NCI-H2081 treated with DMSO at 0.1 percent for 48 hours (cell line): ENCODE measurements around the gene CHCHD6.

Source experiments
- DNase-seq: peaks from one replicate; lab custom pipeline; 2025; lab: John Stamatoyannopoulos, UW

Gene CHCHD6

GRCh38 chr3:126743350-126743749 is 39.3 kb downstream of the CHCHD6 start:
- no peak for DNase-seq

GRCh38 chr3:126743781-126744180 is 39.7 kb downstream of the CHCHD6 start:
- DNase-seq: no peak

- no peak for DNase-seq
Observed at GRCh38 chr3:126745760-126746394, 41.8 kb downstream of the CHCHD6 start.

DNA sequence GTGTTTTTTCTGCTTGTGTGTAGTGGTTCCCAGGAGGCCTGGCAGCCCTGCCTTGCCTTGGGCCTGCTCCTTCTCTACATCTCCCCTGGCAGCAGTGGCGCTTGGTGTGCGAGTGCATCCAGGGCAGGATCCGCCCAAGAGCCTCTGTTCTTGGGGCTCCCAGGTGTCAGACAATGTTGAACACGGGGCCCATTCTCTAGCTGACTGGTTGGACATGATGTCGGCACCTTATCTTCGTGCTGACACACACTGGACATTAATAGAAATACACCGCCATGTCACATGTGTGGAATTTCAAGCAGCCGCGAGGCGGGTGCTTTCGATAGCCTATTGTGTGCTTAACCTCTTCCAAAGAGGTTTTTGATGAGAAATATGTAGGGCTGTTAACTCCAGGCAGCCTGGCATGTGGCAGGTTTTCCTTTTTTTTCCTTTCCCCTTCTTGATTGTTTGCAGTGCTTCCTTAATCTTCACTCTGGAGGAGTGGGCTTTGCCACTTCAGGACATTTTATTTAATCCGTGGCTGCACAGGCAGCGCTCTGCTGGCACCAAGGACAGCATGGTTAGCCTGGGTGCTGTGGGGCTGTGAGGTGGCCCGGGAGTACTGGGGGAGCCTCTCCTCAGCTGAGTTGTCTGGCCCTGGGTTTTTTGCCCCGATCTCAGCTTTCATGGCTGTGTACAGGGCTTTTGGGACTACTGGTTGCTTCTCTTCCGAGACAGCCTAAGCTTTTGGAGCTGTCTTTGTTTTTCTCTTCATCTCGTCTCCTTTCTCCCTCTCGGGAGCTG is 42.5 kb downstream of the CHCHD6 start:
- DNase-seq: no peak

GRCh38 chr3:126747768-126748167 is 43.7 kb downstream of the CHCHD6 start:
- no peak for DNase-seq

DNA sequence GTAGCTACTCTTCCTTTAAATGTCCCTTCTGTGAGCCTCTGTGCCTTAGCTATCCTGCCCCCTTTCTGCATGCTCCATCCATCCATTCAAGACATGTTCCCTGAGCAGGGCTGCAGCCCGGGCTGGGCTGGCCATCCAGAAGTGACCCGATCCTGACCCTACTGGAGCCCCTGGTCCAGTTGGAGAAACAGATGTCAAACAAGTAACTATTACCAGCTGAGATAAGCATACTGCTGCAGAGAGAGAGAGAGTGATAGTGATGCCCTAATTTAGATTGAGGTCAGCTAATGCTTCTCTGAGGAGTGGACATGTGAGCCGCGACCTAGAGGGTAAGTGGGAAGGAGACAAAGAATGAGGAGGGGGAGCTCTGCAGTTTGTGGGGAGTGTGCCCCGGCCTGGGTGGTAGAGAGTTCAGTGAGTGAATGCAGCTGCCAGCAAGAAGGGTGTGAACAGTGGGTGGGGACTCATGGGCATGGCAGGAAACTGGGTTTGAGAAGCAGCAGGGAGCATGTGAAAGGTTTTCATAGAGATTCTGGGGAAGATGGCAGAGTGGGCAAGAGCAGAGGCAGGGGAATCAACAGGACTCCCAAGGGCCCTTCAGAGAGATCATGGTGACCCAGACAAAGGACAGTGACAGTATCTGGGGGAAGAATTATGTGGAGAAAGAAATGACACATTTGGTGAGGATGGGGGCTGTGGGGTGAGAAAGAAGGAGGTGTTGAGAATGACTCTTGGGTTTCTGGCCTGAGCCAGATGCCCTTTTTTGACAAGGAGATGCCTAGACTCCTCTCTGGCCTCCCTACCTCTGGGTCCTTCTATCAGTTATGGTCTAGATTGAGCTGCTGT is 44.9 kb downstream of the CHCHD6 start:
- no peak for DNase-seq

DNA sequence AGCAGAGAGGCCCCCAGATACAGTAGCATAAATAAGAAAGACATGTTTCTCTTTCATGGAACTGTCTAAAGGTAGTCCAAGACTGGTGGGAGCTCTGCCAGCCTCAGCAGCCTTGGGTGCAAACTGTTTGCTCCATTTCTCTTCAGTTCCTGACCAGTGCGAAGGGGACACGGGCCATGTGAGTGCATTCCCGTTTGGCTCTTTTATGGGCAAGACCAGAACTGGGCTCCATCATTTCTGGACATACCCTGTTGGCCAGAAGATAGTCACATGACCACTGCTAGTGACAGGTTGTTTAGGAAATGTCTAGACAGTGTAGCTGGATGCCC is 45.5 kb downstream of the CHCHD6 start:
- DNase-seq: no peak

- no peak for DNase-seq
Observed at GRCh38 chr3:126749931-126750755, 46.1 kb downstream of the CHCHD6 start.

DNA sequence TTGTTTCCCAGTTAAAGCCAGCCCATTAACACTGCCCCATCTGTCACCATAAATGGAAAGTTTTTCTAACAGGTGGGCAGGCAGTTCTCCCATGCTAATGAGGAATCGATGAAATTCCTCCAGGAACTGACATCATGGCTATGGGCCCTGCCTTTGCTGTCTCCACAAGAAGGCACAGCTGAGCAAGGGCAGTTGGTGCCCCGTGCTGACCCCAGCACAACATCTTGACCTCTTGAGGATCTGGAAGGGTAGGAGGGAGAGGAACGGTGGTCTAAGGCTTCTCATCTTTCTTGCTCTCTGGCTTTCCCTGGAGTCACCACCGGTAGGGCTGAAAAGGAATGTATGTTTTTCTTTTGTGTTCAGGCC is 46.7 kb downstream of the CHCHD6 start:
- DNase-seq: no peak

DNA sequence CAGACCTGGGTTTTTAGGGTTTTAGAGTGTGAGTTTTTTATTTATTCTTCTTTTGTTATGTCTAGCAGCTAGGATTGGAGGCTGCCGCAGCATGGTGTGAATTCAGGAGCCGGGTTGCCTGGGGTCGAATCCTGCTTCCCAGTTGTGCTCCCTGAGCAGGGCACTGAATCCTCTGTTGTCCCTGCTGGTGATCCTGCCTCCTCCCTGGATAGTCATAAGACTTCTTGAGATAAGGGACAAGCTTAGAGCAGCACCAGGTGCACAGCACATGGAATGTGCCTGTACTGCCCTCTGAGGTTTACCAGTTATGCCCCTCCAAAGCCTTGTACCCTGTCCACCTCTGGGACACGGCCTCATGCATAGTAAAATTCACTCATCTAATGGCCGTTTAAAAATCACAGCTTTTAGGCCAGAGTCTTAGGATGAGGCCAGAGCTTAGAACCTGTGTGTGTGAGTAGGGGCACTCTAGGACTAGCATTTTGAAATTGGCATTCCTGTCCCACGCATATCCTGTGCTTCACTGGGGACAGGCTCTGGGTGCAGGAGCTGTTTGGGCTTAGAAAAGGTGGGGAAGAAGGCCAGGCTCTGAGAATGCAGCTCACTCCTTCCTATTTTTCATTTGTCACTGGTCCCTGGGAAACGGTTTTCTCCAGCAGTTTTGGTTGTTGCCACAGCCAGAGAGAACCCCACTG is 47.7 kb downstream of the CHCHD6 start:
- DNase-seq: no peak

DNA sequence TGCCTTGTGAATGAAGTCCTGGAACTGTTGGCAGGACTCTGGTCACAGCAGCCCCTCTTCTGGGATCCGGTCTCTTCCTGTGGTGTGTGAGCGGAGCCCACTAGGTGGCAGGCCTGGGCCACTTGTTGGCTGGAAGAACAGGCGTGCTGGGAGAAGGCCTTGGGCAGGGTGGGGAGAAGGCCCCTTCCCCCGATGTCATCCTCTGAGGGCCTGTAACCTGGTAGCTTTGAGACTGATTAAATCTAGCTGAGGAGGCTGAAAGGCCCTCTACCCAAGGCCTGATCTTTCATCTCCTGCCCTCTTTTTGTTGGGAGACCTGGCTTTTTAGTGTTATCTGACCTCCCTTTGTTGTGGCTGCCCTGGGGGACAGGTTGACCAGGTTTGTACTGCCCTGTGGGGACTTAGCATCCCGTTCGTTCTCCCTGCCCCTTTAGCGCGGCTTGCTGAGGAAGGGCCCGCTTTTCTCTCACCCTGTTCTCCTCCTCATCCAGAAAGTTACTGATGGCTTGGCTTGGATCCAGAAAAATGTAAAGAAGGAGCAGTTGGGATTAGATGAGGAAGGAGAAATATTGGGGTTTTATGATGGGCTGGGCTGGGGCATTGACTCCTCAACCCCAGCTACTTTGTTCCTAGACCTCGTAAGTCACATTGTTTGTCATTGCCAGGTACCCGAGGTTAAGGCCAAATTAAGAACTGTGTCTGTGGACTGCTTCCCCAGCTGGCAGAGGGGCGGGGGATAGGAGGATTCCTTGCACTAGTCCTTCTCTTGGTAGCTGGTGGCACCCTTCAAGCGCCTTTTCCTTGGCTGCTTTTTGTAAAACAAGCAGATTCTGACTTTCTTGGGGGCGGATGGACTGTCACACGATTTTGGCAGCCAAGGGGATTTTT is 48.5 kb downstream of the CHCHD6 start:
- peak; percentile 76 for DNase-seq

DNA sequence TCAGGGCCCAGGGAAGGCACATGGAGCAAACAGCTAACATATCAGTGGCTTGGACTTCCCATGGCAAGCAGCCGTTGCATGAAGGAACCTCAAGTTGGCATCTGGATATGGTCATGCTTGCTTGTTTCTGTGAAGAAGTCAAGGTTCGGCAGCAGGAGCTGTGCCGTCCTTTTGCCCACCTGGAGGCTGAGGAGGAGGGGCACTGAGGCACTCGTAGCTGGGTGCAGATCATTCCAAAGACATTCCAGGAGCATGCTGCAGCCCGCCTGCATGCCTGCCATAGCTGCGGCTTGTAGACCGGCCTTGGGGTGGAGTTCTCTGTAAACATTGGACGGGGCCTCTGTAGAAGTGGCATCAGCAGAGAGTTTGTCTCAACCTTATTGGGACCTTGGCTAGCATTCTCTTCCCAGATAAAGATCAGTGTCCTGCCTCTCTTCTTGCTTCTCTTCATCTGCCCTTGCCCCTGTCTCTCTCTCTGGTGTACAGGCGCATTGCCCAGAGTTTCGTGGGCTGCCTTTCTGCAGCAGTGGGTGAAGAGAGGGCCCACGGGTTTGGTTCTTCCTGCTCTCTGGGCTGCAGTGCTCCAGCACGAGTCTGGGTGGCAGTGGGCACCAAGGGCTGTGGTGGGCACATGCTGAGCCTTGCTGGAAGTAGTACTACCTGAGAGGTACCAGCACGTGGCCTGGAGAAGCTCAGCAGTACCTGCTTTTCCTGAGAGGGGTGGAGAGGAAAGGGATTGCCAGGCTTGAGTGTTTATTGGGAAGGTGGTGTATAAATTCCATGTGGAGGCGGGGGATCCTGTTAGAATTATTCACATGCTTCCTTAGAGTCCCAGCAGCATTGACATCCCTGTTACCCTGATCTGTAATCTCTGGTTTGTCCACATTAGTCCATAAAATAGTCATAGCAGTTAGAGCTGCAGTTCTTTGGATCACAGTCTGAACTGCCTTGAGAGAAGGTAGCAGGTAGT is 49.4 kb downstream of the CHCHD6 start:
- DNase-seq: no peak

- DNase-seq: no peak
Observed at GRCh38 chr3:126755866-126756265, 51.8 kb downstream of the CHCHD6 start.

- DNase-seq: no peak
Observed at GRCh38 chr3:126758026-126758425, 54.0 kb downstream of the CHCHD6 start.

GRCh38 chr3:126758882-126759281 is 54.8 kb downstream of the CHCHD6 start:
- no peak for DNase-seq

- no peak for DNase-seq
Observed at GRCh38 chr3:126760541-126760940, 56.5 kb downstream of the CHCHD6 start.

- no peak for DNase-seq
Observed at GRCh38 chr3:126763035-126763434, 59.0 kb downstream of the CHCHD6 start.

- DNase-seq: no peak
Observed at GRCh38 chr3:126765187-126766069, 61.4 kb downstream of the CHCHD6 start.
